SK-N-SH (cell line): ENCODE data around the gene ENPP7.

Source experiments
- CTCF ChIP-seq: fragments of 200-600 bp; sonication (generic); IDR thresholded peaks from 2 replicates; pipeline ENCODE4 v1.6.1; 2017; ENCODE audit warnings: antibody characterized with exemption, mild to moderate bottlenecking, moderate library complexity
- EP300 ChIP-seq, 2 experiments: IDR thresholded peaks; 2 replicates each; pipeline versions ENCODE4 v1.4.0 to v1.6.1; 2012; ENCODE audit warnings: borderline replicate concordance in 1 of 2, low read depth in 1 of 2, low read length in 1 of 2
- GABPA ChIP-seq: IDR thresholded peaks from 2 replicates; pipeline ENCODE4 v1.4.0; 2012; ENCODE audit warnings: low read depth, mild to moderate bottlenecking
- MXI1 ChIP-seq: IDR thresholded peaks from 2 replicates; pipeline ENCODE4 v1.6.1; 2012; ENCODE audit warnings: mild to moderate bottlenecking, low read depth, low read length, improper control_type of control experiment
- NFIC ChIP-seq: IDR thresholded peaks from 2 replicates; pipeline ENCODE4 v1.4.0; 2012; ENCODE audit warnings: borderline replicate concordance
- POLR2AphosphoS5 ChIP-seq: IDR thresholded peaks from 2 replicates; pipeline ENCODE4 v1.6.1; 2012; ENCODE audit warnings: low read depth, low read length
- RAD21 ChIP-seq: IDR thresholded peaks from 2 replicates; pipeline ENCODE4 v1.6.1; 2012; ENCODE audit warnings: mild to moderate bottlenecking, low read length
- REST ChIP-seq: IDR thresholded peaks from 2 replicates; pipeline ENCODE4 v1.6.1; 2012; ENCODE audit warnings: mild to moderate bottlenecking, low read depth, low read length, moderate library complexity
- SIN3A ChIP-seq: IDR thresholded peaks from 2 replicates; pipeline ENCODE4 v1.6.1; 2012; ENCODE audit warnings: low read depth, mild to moderate bottlenecking, low read length, moderate library complexity, borderline replicate concordance
- SMC3 ChIP-seq: IDR thresholded peaks from 2 replicates; pipeline ENCODE4 v1.6.1; 2012; ENCODE audit warnings: low read depth, low read length, improper control_type of control experiment
- TAF1 ChIP-seq: IDR thresholded peaks from 2 replicates; pipeline ENCODE4 v1.6.1; 2012; ENCODE audit warnings: low read depth, mild to moderate bottlenecking, low read length, moderate library complexity, borderline replicate concordance
- TF ChIP-seq, protein P1 (sequence below): IDR thresholded peaks from 2 replicates; pipeline ENCODE4 v1.4.0; 2012; ENCODE audit warnings: low read depth

DNA sequence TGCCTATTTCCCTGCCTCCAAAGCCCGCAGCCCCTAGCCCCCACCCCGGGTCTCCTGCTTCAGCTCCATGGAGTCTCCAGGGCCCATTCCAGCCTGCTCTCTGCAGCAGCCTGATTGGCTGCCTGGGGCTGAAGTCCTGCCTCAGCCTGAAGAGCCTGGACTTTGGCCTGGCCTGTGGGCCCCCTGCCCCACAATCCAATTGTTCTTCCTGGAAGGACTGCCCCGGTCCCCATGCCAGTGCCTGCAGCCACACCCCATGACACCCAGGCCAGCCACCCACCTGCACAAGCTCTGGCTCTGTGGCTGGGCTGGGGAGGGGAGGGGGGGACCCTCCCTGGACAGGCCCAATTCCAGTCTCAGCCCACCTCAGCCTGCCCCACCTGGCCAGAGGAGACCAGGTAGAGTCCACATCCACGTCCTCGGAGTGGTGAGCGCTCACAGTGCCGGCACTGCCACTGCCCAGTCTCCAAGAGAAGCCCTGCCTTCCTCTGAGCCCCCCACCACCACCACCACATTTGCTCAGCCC lies 12.3 kb downstream of the ENPP7 start:
- TF ChIP-seq NFIC, result no peak
- TF ChIP-seq REST, result no peak
- TF ChIP-seq CTCF, result no peak
- no peak for TF ChIP-seq TAF1
- TF ChIP-seq GABPA, result no peak
- no peak for TF ChIP-seq MXI1
- TF ChIP-seq SIN3A, result no peak
- no peak for TF ChIP-seq EP300 (IDR thresholded peaks at IDR 0.05; ENCODE audit: borderline replicate concordance in 1 of 2, low read depth in 1 of 2, low read length in 1 of 2)
- TF ChIP-seq POLR2AphosphoS5, result no peak
- no peak for TF ChIP-seq RAD21
- no peak for TF ChIP-seq SMC3
- TF ChIP-seq, protein P1, sequence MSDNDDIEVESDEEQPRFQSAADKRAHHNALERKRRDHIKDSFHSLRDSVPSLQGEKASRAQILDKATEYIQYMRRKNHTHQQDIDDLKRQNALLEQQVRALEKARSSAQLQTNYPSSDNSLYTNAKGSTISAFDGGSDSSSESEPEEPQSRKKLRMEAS, result no peak
